ENCODE measurements around the gene TRDN.
"Not testable (repeated sequence)": the region's sequence is repeated elsewhere in the genome, so short reads cannot be mapped to it uniquely, and the experiment has no call there.

The TRDN gene

DNA sequence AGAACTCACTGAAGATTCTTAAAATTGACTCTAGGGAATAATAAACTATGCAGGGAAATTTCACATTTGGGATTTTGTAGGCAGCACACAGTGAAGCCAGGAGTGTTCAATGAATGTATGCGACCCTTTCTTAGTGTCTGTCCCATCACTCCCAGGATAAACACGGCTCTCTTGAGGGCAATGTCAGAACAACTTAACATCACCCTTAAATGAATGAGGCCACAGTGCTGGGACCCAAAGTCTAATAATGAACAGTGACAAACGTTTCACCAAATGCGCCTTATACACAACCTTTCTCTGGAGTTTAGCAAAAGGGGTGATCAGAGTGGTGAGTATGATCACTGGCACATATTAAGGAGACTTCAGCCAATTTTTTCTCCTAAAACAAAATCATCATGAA, 403.4 kb downstream of the TRDN start:
- DNase-seq = no peak

- not testable (repeated sequence) for DNase-seq
Measured at GRCh38 chr6:123227789-123228188, 409.0 kb downstream of the TRDN start.

GRCh38 chr6:123226398-123226797, 410.4 kb downstream of the TRDN start:
- DNase-seq = no peak

DNA sequence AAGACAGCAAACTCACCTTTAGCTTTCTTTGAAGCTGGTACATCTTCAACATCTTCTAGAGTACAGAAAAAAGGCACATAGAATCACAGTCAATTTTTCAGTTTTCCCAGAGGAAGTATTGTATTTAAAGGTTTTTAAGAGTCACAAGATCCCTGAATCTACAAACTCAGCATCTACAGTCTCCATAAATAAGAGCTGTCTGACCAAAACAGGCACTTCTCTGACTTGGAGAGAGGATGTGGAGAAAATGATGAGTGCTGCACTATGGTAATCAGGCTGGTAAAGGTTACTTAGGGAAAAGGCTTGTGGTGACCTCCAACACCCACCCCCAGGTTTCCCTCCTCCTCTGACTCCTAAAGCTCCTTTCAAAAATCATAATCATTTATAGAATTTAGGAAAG, 412.7 kb downstream of the TRDN start:
- no peak for DNase-seq

GRCh38 chr6:123223461-123223860, 413.3 kb downstream of the TRDN start:
- DNase-seq = no peak

DNA sequence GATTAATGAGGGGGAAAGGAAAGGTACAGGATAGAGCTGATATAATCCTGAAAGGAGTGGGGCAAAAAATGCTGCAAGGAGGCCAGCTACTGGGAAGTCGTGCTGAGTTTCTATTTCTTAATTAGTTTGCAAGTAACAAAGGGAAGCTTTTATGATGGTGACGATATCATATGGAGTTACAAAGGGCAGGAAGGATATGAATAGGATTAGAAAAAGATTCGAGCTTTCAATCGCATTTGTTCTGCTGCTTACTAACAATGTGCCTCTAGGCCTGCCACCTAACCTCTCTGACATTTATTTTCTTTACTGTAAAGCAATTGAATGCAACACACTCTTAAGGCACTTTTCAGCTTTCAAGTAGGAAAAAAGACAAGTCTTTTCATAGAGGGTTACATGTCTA, 421.5 kb downstream of the TRDN start:
- no peak for DNase-seq

DNA sequence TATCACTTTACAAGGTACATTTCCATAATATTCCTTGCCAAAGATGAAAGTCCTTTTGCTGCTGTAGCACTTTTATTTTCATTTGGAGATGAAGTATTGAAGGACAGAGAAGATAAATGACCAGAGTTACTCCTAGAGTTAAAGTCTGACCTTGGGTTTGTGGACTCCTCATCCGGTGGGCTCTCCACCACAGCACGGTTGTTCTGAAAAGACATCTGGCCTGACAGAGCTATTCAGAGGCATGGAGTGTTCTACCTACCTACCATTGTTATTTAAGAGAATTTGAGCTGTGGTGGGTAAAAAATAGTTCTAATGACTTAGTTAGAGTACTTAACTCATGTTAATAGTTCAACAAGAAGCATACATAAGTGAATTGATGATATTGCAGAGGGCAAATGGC, 422.3 kb downstream of the TRDN start:
- DNase-seq = no peak

- DNase-seq = no peak
Measured at GRCh38 chr6:123213921-123214320, 422.8 kb downstream of the TRDN start.

- no peak for DNase-seq
Measured at GRCh38 chr6:123211777-123212545, 424.8 kb downstream of the TRDN start.

DNA sequence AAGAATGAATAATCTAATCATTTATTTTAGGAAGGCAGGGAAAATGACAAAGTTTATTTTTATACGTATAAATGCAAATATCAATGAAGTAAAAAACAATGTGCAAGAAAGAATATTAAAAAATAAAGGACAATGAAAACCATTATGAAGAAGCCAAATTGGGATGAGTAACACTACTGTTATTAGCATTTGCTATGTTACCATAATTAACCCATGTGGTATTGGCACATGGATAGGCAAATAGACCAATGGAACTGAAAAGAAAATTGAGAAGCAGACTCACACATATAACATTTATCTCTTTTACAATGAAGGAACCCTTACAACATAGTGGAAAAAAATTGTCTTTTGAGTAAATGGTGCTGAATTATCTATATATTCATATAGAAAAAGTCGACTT, 426.1 kb downstream of the TRDN start:
- DNase-seq = no peak

DNA sequence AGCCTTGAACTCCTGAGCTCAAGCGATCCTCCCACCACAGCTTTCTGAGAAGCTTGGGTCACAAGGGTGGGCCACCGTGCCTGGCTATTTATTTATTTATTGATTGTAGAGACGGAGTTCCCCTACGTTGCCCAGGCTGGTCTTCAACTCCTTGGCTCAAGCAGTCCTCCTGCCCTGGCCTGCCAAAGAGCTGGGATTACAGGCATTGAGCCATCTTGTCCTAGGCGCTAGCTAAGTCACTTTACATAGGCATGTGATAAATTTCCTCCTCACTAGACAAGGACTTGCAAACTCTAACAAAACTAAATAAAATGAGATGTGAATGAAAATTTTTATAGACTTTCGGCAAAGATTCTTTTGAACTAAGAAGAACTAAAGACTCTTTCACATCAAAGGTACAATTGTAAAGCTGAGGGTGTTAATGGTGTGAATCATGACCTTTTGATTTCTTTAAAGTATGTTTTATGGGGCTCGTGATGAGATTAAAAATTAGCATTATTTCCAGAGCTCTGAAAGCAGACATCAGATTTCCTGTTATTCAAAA, 428.7 kb downstream of the TRDN start:
- no peak for DNase-seq

DNA sequence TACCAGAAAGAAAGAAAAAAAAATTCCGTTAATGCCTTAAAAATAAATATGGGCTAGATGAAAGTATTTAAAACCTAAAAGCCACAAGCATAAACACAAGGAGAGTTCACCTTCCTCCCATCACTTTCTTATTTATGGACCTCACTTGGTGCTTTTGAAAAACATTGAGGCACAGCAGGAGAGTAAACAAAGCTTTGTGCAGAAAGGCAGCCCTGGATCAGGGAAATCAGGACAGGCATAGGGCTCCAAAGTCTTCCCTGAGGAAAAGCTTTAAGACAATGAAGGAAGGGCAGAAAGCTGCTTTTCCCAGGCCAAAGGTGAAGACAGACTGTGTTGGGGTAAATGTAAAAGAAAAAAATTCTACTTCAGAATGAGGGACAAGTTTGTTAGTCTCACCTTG, 432.8 kb downstream of the TRDN start:
- DNase-seq = no peak

DNA sequence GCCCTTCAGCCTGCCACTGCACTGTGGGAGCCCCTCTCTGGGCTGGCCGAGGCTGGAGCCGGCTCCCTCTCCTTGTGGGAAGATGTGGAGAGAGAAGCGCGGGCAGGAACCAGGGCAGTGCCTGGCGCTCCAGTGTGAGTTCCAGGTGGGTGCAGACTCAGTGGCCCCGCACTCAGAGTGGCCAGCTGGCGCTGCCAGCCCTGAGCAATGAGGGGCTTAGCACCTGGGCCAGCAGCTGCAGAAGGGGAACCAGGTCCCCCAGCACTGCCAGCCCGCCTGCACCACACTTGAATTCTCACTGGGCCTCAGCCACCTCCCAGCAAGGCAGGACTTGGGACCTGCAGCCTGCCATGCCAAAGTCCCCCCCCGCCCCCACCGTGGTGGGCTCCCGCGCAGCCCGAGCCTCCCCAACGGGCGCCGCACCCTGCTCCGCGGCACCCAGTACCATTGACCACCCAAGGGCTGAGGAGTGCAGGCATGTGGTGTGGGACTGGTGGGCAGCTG, 434.8 kb downstream of the TRDN start:
- no peak for DNase-seq

DNA sequence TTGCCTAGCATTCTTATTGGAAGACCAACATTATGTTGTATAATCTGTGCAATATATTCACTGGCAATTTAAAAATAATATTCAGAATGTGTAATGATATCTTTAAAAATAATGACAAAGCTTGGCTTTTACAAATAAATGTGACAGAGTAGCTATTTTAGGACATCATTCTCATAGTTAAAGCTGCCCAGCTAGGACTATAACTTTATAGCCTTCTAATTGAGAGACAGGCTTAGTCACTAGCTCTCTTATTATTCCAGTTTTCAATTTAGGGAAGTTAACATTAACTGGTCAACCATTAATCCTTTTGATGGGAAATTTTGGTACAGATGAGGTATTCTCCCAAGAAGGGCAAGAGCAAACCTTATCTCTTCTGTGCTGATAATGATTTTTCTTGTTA, 443.5 kb downstream of the TRDN start:
- DNase-seq = no peak

DNA sequence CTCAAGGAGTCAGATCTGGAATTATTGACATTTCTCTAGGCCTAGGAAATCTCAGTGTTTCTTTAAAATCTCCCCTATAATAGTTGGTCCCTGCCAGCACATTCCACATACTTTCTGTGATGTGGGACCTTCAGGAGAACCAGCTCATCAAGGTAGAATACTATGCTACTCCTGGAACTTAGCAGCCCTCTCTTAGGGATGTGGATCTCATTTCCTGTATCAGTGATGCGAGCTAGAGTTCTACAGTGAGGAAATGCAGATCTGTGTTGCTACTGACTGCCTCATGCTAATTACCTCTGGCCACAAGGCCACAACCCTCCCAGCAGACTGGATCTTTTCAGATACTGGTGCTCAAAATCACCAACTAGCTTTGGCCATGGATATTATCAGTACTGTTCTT, 446.9 kb downstream of the TRDN start:
- DNase-seq = no peak

DNA sequence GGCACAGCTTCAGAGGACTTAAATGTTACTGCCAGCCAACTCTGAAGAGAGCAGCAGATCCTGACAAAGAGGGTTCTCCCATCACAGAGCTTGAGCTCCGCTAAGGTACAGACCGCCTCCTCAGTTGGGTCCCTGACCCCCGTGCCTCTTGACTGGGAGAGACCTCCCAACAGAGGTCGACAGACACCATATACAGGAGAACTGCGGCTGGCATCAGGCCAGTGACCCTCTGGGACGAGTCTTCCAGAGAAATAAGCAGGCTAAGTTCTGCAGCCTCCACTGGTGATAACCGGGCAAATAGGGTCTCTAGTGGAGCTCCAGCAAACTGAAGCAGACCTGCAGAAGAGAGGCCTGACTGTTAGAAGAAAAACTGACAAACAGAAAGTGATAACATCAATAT, 453.8 kb downstream of the TRDN start:
- DNase-seq = no peak

- DNase-seq = no peak
Measured at GRCh38 chr6:123176706-123177105, 460.0 kb downstream of the TRDN start.

GRCh38 chr6:123171341-123172115, 465.2 kb downstream of the TRDN start:
- DNase-seq = no peak

GRCh38 chr6:123169774-123170095, 467.0 kb downstream of the TRDN start:
- DNase-seq = no peak

DNA sequence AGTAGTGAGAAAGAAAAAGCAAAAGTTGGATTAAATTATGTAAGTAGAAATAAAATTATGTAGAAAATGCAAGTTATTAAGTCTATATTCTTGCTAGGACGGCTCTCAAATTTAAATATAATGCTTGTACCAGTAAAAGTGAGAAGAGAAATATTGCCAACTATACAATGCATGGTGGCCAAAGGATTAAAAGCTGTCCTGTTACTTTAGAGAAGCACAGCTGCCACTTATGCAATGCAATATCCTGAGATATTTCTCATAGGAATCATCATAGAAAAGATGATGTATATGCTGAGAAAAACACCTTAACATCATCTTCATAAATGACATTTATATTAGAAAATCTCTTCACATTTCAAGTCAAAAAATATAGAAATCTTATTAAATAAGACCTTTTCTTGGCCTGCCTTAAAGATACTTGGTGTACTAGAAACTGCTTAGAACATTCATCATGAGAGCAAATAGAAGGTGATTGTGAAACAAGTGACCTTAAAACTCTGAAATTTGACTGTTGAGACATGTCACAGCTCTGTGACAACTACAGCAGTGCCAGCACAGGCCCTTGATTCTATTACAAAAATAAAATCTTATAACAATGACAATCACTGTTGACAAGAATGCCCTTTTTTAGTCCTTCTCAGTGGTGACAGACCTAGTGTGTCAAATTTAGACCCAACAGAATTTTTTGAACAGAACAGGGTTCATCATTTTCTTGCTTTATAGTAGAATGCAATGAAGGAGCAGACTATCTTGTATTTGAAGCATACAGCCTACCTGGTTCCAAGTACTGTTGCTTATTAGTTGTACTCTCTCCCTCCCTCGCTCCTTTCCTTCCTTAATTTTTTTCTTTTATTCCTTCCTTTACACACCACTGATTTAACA, 467.6 kb downstream of the TRDN start:
- no peak for DNase-seq

GRCh38 chr6:123168466-123168865, 468.3 kb downstream of the TRDN start:
- DNase-seq = no peak
